GM12891 (cell line): ENCODE data around the gene RNF217.

Experiments
- DNase-seq: peaks from one replicate; pipeline ENCODE4 v3.0.0; 2011; ENCODE audit warnings: low spot score; ENCODE audit not compliant: insufficient read length
- FAIRE-seq: peaks from 2 replicates; lab custom pipeline; 2011; peaks lifted over from hg19 to GRCh38; lab: Jason Lieb, UNC
- PAX5 ChIP-seq: IDR thresholded peaks from 2 replicates; pipeline ENCODE4 v1.6.1; 2011; ENCODE audit warnings: low read length, moderate library complexity, mild to moderate bottlenecking; ENCODE audit not compliant: insufficient read depth, severe bottlenecking
- POLR2A ChIP-seq: IDR thresholded peaks from 2 replicates; pipeline ENCODE4 v1.6.1; 2011; ENCODE audit warnings: low read depth, low read length, control low read depth
- POLR2AphosphoS5 ChIP-seq: IDR thresholded peaks from 2 replicates; pipeline ENCODE4 v1.6.1; 2011; ENCODE audit warnings: low read depth, low read length, control low read depth
- POU2F2 ChIP-seq: IDR thresholded peaks from 2 replicates; pipeline ENCODE4 v1.6.1; 2011; ENCODE audit warnings: low read depth, mild to moderate bottlenecking, control low read depth, low read length, moderate library complexity
- SPI1 ChIP-seq: IDR thresholded peaks from 2 replicates; pipeline ENCODE4 v1.6.1; 2011; ENCODE audit warnings: low read depth, low read length, control low read depth
- TAF1 ChIP-seq: IDR thresholded peaks from 2 replicates; pipeline ENCODE4 v1.6.1; 2011; ENCODE audit warnings: low read depth, low read length, control low read depth

The RNF217 gene

DNA sequence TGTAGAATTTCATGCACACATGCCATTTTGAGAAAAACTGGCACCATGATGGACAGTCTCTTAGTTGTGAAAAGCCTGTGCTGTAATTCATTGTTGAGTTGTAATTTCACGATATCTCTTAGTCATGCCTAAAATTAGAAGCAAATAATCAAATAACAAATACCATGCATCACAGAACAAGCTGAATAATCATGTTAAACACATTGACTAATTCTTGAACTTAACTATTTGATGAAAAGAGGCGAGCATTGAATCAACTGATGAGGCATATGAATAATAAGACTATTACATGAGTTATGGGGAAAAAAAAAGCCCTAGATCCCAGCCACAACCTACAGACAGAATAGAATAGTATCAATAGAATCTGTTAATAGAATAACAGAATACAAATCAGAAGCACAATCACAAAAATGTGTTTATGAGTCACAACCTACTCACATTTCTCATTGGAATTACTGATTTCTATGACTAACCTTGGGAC is 14.2 kb upstream of the RNF217 start:
- TF ChIP-seq SPI1: no peak
- no peak for TF ChIP-seq TAF1
- no peak for TF ChIP-seq POU2F2
- no peak for TF ChIP-seq POLR2A
- no peak for TF ChIP-seq POLR2AphosphoS5
- no peak for TF ChIP-seq PAX5
- no peak for DNase-seq
- no peak for FAIRE-seq

GRCh38 chr6:124949706-124950105 is 12.5 kb upstream of the RNF217 start:
- no peak for TF ChIP-seq POU2F2
- TF ChIP-seq POLR2A: no peak
- no peak for FAIRE-seq
- DNase-seq: no peak

GRCh38 chr6:124953808-124954207 is 8.4 kb upstream of the RNF217 start:
- FAIRE-seq (no peak), DNase-seq (no peak)
- TF ChIP-seq POU2F2: no peak
- TF ChIP-seq POLR2A: no peak
- TF ChIP-seq SPI1: no peak
- no peak for TF ChIP-seq POLR2AphosphoS5
- no peak for TF ChIP-seq PAX5
- TF ChIP-seq TAF1: no peak

DNA sequence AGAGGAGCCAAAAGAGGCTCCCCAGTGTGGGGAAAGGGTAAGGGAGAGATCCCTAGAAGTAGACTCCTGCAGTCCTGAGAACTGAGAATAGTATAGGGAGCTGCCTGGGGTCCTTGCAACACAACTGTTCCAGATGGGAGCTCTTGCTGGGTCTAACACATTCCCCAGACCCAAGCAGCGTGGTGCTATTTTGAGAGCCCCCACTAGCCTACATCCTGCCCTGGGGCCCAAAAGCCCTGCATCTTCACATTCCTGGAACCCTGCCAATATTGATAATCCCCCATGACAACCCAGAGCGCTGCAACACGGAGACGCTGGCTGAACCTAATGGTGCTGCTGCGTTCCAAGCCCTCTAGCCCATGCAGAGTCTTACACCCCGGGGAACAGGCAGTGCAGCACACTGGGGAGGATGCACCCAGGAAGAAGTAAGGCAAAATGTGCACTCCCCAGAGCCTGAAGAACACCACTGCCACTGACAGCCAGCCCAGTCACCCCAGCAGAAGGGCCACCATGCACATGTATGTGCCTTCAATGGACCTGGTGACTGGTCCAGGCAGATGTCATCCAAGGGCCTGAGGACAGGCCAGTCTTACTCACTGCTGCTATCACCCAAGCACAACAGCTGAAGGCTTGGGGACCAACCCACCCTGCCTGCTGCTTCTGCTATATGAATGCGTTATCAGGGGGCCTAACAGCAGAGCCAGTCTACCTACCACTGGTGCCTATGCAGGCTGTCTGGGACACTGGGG is 7.0 kb upstream of the RNF217 start:
- FAIRE-seq (no peak), DNase-seq (no peak)
- TF ChIP-seq PAX5: no peak
- TF ChIP-seq POU2F2: no peak
- TF ChIP-seq SPI1: no peak
- no peak for TF ChIP-seq TAF1
- no peak for TF ChIP-seq POLR2A

- no peak for DNase-seq
- no peak for FAIRE-seq
- TF ChIP-seq POU2F2: no peak
- TF ChIP-seq POLR2AphosphoS5: no peak
- TF ChIP-seq PAX5: no peak
- TF ChIP-seq SPI1: no peak
- no peak for TF ChIP-seq POLR2A
- TF ChIP-seq TAF1: no peak
These were observed 6.2 kb upstream of the RNF217 start for GRCh38 chr6:124956018-124956417.

GRCh38 chr6:124958149-124958548 is 4.1 kb upstream of the RNF217 start:
- FAIRE-seq (no peak), DNase-seq (no peak)
- no peak for TF ChIP-seq POLR2AphosphoS5
- no peak for TF ChIP-seq SPI1
- TF ChIP-seq PAX5: no peak

- no peak for FAIRE-seq
- DNase-seq: no peak
- TF ChIP-seq TAF1: no peak
- no peak for TF ChIP-seq POU2F2
- TF ChIP-seq POLR2AphosphoS5: no peak
- TF ChIP-seq PAX5: no peak
- no peak for TF ChIP-seq POLR2A
- no peak for TF ChIP-seq SPI1
These were observed 3.4 kb upstream of the RNF217 start for GRCh38 chr6:124958759-124959354.

- FAIRE-seq (no peak), DNase-seq (no peak)
- TF ChIP-seq POU2F2 (no peak), PAX5 (no peak), SPI1 (no peak), POLR2A (no peak), POLR2AphosphoS5 (no peak), TAF1 (no peak)
These were observed 1.3 kb upstream of the RNF217 start for GRCh38 chr6:124960757-124961463.

- no peak for FAIRE-seq
- TF ChIP-seq POLR2A (no peak), POU2F2 (no peak), TAF1 (no peak), POLR2AphosphoS5 (no peak), SPI1 (no peak), PAX5 (no peak)
These were observed 817 bp upstream of the RNF217 start for GRCh38 chr6:124961464-124961776.

More at GRCh38 chr6:124961464-124961776, 817 bp upstream of the RNF217 start:
- no peak for DNase-seq
